Measurements from ENCODE around the gene FBXL20. TPM values are rescaled to one million over a fixed set of nuclear protein-coding genes. Genes with fewer than 3 reads are reported as not detected.

Gene FBXL20
- total RNA-seq, 1 donor from 2014 or later: 28.0 TPM

- DNase-seq (ENCODE audit: extremely low spot score, unreplicated experiment): no peak
- H3K9me3 Mint-ChIP-seq (ENCODE audit: unreplicated experiment): no peaks in the 10 kb centered on the region
- H3K4me1 Mint-ChIP-seq (ENCODE audit: unreplicated experiment): peaks cover 15% of the 10 kb centered on the region
- H3K36me3 Mint-ChIP-seq (ENCODE audit: unreplicated experiment): no peaks in the 10 kb centered on the region
- no peak overlapping the region for H3K4me3 Mint-ChIP-seq (ENCODE audit: unreplicated experiment)
- H3K27ac Mint-ChIP-seq (ENCODE audit: unreplicated experiment): no peak overlapping the region
- peaks cover 2% of the 10 kb centered on the region for H3K27me3 Mint-ChIP-seq (ENCODE audit: unreplicated experiment)
- no peak for TF ChIP-seq CTCF (IDR thresholded peaks at IDR 0.05)
Measured at GRCh38 chr17:39237586-39237985, 163.8 kb downstream of the FBXL20 start.

GRCh38 chr17:39236981-39237441, 164.4 kb downstream of the FBXL20 start:
- Mint-ChIP-seq H3K4me1 (ENCODE audit: unreplicated experiment) (peaks cover 19% of the 10 kb centered on the region), H3K9me3 (ENCODE audit: unreplicated experiment) (no peaks in the 10 kb centered on the region), H3K27me3 (ENCODE audit: unreplicated experiment) (peaks cover 7% of the 10 kb centered on the region), H3K4me3 (ENCODE audit: unreplicated experiment) (no peak overlapping the region), H3K27ac (ENCODE audit: unreplicated experiment) (no peak overlapping the region), H3K36me3 (ENCODE audit: unreplicated experiment) (no peaks in the 10 kb centered on the region)
- no peak for DNase-seq (ENCODE audit: extremely low spot score, unreplicated experiment)
- TF ChIP-seq CTCF (IDR thresholded peaks at IDR 0.05): no peak

GRCh38 chr17:39236450-39236927, 164.9 kb downstream of the FBXL20 start:
- TF ChIP-seq CTCF (IDR thresholded peaks at IDR 0.05): no peak
- no peaks in the 10 kb centered on the region for H3K36me3 Mint-ChIP-seq (ENCODE audit: unreplicated experiment)
- no peak overlapping the region for H3K27ac Mint-ChIP-seq (ENCODE audit: unreplicated experiment)
- H3K27me3 Mint-ChIP-seq (ENCODE audit: unreplicated experiment): peaks cover 10% of the 10 kb centered on the region
- H3K4me3 Mint-ChIP-seq (ENCODE audit: unreplicated experiment): no peak overlapping the region
- DNase-seq (ENCODE audit: extremely low spot score, unreplicated experiment): no peak
- H3K4me1 Mint-ChIP-seq (ENCODE audit: unreplicated experiment): peaks cover 24% of the 10 kb centered on the region
- no peaks in the 10 kb centered on the region for H3K9me3 Mint-ChIP-seq (ENCODE audit: unreplicated experiment)

GRCh38 chr17:39235555-39236449, 165.6 kb downstream of the FBXL20 start:
- no peak for DNase-seq (ENCODE audit: extremely low spot score, unreplicated experiment)
- H3K4me3 Mint-ChIP-seq (ENCODE audit: unreplicated experiment): no peak overlapping the region
- peak; percentile 65 for TF ChIP-seq CTCF (IDR thresholded peaks at IDR 0.05)

More at GRCh38 chr17:39235555-39236449, 165.6 kb downstream of the FBXL20 start:
- H3K4me1 Mint-ChIP-seq (ENCODE audit: unreplicated experiment): peaks cover 28% of the 10 kb centered on the region
- H3K27ac Mint-ChIP-seq (ENCODE audit: unreplicated experiment): no peak overlapping the region
- no peaks in the 10 kb centered on the region for H3K36me3 Mint-ChIP-seq (ENCODE audit: unreplicated experiment)
- peaks cover 10% of the 10 kb centered on the region for H3K27me3 Mint-ChIP-seq (ENCODE audit: unreplicated experiment)
- no peaks in the 10 kb centered on the region for H3K9me3 Mint-ChIP-seq (ENCODE audit: unreplicated experiment)

All from osteocyte (in vitro differentiated cells).